ENCODE results near the gene SFXN5. TPM values are rescaled to one million over a fixed set of nuclear protein-coding genes. Genes with fewer than 3 reads are reported as not detected.

The SFXN5 gene
- total and polyA plus RNA-seq, 7 donors = 5.1 to 17.1 (median 12.2) TPM

DNA sequence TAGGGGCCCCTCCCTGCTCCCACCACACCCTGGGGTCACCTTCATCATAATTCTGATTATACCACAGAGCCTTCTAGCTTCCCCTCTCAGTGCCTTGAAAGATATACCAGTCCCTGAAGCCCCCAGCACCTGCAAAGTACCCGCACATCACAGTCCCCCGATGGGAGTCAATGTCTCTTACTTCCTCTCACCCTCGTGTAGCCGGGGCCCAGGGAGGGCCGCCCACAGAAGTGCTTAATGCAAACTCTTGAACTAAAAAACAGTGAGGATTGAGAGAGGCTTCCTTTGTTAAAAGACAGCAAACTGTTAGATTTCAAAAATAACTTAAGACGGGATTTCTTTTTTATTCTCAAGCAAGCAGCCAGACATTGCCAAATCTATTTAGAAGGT, 76.5 kb downstream of the SFXN5 start:
- no peaks in the 10 kb centered on the region for H3K4me1 ChIP-seq
- no peak overlapping the region for H3K27ac ChIP-seq
- no peaks in the 10 kb centered on the region for H3K27me3 ChIP-seq (ENCODE audit: insufficient read depth in 3 of 3, low read length in 2 of 3)
- intact Hi-C loops (cut with DNase I) = loop anchor here (5.0 kb wide), 3 partner anchors 47 to 167 kb away; no protein-coding TSS in a partner anchor
- DNase-seq = peak in 1 of 2 donors; percentile 17
- no peak overlapping the region for H3K4me3 ChIP-seq
- no peaks in the 10 kb centered on the region for H3K9me3 ChIP-seq
- no peak for ATAC-seq
- peaks cover 0 to 39% of the 10 kb centered on the region in 2 donors for H3K36me3 ChIP-seq (ENCODE audit: insufficient read depth in 1 of 2, low read depth in 1 of 2)
- TF ChIP-seq, protein P1, sequence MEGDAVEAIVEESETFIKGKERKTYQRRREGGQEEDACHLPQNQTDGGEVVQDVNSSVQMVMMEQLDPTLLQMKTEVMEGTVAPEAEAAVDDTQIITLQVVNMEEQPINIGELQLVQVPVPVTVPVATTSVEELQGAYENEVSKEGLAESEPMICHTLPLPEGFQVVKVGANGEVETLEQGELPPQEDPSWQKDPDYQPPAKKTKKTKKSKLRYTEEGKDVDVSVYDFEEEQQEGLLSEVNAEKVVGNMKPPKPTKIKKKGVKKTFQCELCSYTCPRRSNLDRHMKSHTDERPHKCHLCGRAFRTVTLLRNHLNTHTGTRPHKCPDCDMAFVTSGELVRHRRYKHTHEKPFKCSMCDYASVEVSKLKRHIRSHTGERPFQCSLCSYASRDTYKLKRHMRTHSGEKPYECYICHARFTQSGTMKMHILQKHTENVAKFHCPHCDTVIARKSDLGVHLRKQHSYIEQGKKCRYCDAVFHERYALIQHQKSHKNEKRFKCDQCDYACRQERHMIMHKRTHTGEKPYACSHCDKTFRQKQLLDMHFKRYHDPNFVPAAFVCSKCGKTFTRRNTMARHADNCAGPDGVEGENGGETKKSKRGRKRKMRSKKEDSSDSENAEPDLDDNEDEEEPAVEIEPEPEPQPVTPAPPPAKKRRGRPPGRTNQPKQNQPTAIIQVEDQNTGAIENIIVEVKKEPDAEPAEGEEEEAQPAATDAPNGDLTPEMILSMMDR (IDR thresholded peaks at IDR 0.05) = no peak
- WGBS, 3 donors = 74 to 83% (median 77%) methylated on average over 6 of the region's 6 CpGs

DNA sequence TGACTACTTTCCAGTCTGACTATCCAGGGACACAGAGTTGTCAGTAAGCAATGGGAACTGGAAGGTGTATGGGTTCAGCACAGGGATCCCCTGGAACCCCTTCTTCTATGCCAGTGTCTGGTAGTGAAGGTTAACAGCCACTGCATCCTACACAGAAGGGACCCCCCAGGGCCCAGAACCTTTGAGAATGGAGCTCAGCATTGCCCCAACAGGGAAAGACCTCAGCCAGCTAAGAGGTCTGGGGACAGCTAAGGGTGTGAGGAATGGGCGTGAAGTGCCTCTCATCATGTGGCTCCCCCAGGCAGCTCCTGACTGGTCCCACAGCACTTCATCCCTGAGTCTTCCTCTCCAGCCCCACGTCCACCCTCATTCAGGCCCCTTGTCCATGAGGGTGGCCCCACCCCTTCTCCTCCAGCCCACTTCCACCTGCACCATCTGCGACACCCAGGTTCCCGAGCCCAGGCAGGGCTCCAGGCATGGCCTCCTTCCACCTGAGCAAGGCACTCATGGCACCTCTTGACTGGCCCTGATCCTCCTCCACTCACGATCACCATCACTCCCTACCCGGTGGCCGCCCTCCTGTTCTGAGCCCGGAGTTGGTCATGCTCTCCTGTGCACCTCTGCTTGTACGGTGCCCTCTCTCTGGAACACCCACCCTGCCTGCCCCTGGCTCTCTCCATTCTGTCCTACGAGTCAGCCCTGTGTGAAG, 77.1 kb downstream of the SFXN5 start:
- H3K36me3 ChIP-seq (ENCODE audit: insufficient read depth in 1 of 2, low read depth in 1 of 2) = peaks cover 0 to 43% of the 10 kb centered on the region in 2 donors
- intact Hi-C loops (cut with DNase I) = loop anchor here in 1 of 2 donors (5.0 kb wide), 1 partner anchor 168 kb away; no protein-coding TSS in a partner anchor
- DNase-seq = peak in 1 of 2 donors; percentile 42
- no peaks in the 10 kb centered on the region for H3K4me1 ChIP-seq
- 86 to 92% (median 88%) methylated on average over 10 of the region's 10 CpGs for WGBS, 3 donors
- ATAC-seq = no peak
- H3K27me3 ChIP-seq (ENCODE audit: insufficient read depth in 3 of 3, low read length in 2 of 3) = no peaks in the 10 kb centered on the region
- no peak overlapping the region for H3K4me3 ChIP-seq
- no peak overlapping the region for H3K27ac ChIP-seq
- TF ChIP-seq, protein P1 (IDR thresholded peaks at IDR 0.05) = no peak
- H3K9me3 ChIP-seq = no peaks in the 10 kb centered on the region

DNA sequence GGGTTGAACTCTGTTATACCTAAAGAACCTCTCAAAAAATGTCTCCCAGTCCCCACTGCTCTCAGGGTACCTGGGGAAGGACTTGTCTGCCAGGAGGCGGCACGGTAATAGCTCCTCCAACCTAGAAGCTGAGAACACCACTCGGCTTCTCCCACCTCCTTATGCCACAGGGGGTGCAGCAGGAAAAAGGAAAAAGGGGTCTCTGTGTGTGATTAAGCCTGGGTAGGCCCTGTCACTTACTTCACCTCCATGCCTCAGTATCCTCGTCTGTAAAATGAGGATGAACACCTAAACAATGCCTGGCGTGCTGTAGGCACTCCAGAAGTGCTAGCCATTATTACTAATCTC, 77.6 kb downstream of the SFXN5 start:
- DNase-seq (peak in 1 of 2 donors; percentile 15), ATAC-seq (no peak)
- intact Hi-C loops (cut with DNase I) = loop anchor here (2.0 to 5.0 kb wide), 3 partner anchors 168 to 183 kb away; no protein-coding TSS in a partner anchor
- Histone ChIP-seq H3K4me1 (no peaks in the 10 kb centered on the region), H3K4me3 (no peak overlapping the region), H3K27me3 (ENCODE audit: insufficient read depth in 3 of 3, low read length in 2 of 3) (no peaks in the 10 kb centered on the region), H3K36me3 (ENCODE audit: insufficient read depth in 1 of 2, low read depth in 1 of 2) (peaks cover 0 to 37% of the 10 kb centered on the region in 2 donors), H3K9me3 (no peaks in the 10 kb centered on the region), H3K27ac (no peak overlapping the region)
- TF ChIP-seq, protein P1 (IDR thresholded peaks at IDR 0.05) = no peak
- 69 to 86% (median 79%) methylated on average over 5 of the region's 5 CpGs for WGBS, 3 donors

DNA sequence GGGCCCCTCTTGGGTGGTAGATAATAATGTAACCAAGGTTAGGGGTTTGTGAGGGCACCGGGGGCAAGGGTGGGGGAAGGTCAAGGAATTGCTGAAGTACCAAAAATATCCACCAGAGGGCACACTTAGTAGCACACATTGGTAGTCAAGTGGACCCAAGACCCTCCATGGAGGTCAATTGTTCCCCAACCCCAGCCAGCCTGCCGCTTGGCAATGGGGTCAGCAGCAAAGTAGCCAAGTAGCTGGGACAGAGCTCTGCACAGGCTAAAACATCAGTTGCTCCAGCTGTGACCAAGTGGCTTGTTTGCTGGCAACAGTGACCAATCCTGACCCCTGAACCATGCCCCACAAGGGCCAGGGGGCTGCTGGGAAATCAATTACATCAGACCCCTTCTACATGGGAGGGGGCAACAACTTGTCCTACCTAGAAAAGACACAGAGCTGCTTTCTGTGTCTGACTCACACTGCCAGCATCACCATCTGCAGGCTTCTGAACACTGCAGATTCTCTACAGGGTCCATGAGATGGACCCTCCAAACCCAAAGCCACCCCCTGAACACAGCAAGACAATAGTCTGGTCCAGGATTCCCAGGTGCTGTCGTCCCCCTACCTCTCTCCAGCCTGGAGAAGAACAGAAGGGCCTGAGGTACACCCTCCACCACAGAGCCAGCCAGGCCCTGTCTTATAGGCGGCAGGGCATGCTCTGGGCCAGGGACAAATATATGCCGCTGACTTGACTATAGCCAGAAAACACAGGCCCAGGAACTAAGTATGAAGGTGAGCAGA, 78.2 kb downstream of the SFXN5 start:
- Histone ChIP-seq H3K4me1 (no peaks in the 10 kb centered on the region), H3K4me3 (no peak overlapping the region), H3K27ac (no peak overlapping the region), H3K9me3 (no peaks in the 10 kb centered on the region), H3K36me3 (ENCODE audit: insufficient read depth in 1 of 2, low read depth in 1 of 2) (peaks cover 0 to 37% of the 10 kb centered on the region in 2 donors), H3K27me3 (ENCODE audit: insufficient read depth in 3 of 3, low read length in 2 of 3) (no peaks in the 10 kb centered on the region)
- WGBS, 3 donors = 37 to 54% (median 45%) methylated on average over 5 of the region's 5 CpGs
- DNase-seq = peak in 1 of 2 donors; percentile 44
- intact Hi-C loops (cut with DNase I) = loop anchor here (2.0 to 5.0 kb wide), 3 partner anchors 169 to 183 kb away; no protein-coding TSS in a partner anchor
- TF ChIP-seq, protein P1 (IDR thresholded peaks at IDR 0.05) = peak; percentile 77
- ATAC-seq = peak; percentile 43 to 75 (median 58)

Data from psoas muscle (tissue), 8 donors.